Esophagus muscularis mucosa (tissue), 4 donors: Measurements from ENCODE around the gene SRRM2. TPM values are rescaled to one million over a fixed set of nuclear protein-coding genes. Genes with fewer than 3 reads are reported as not detected.

Source experiments
- DNase-seq: peaks from one replicate; pipeline ENCODE4 v3.0.0-alpha.2; 2017; ENCODE audit errors: extremely low spot score
- H3K27ac ChIP-seq, 4 donors: fragments of 200-600 bp; sonication (generic); replicated peaks in 1 of 4; 1 replicate in 3 of 4; 2 replicates in 1 of 4; pipeline ENCODE4 v1.5.1; 2016 to 2019; ENCODE audit warnings: mild to moderate bottlenecking in 1 of 4
- H3K27me3 ChIP-seq, 4 donors: fragments of 200-600 bp; sonication (generic); one replicate each; pipeline versions ENCODE4 v1.5.1 to v1.6.0; 2016 to 2019
- H3K36me3 ChIP-seq, 4 donors: fragments of 200-600 bp; sonication (generic); one replicate each; pipeline ENCODE4 v1.5.1; 2016 to 2019
- H3K4me1 ChIP-seq, 4 donors: fragments of 200-600 bp; sonication (generic); one replicate each; pipeline ENCODE4 v1.5.1; 2016 to 2019
- H3K4me3 ChIP-seq, 4 donors: fragments of 200-600 bp; sonication (generic); 1 replicate in 2 of 4; 2 replicates in 2 of 4; pipeline ENCODE4 v1.5.1; 2016 to 2019; ENCODE audit warnings: mild to moderate bottlenecking in 4 of 4, moderate library complexity in 1 of 4
- H3K9me3 ChIP-seq, 4 donors: fragments of 200-600 bp; sonication (generic); 1 replicate in 3 of 4; 2 replicates in 1 of 4; pipeline ENCODE4 v1.5.1; 2016 to 2019
- CTCF ChIP-seq, 3 experiments: fragments of 200-600 bp in 2 of 3; fragments of 450-650 bp in 1 of 3; sonication (generic) in 2 of 3; IDR thresholded peaks; one replicate each; pipeline ENCODE4 v1.5.1; 2017 to 2019; ENCODE audit warnings: antibody characterized with exemption in 3 of 3, mild to moderate bottlenecking in 2 of 3, moderate library complexity in 1 of 3
- EP300 ChIP-seq: sonication (generic); formaldehyde crosslinking; IDR thresholded peaks from one replicate; pipeline ENCODE4 v1.6.1; 2017; ENCODE audit warnings: antibody characterized with exemption
- POLR2A ChIP-seq: fragments of 450-650 bp; IDR thresholded peaks from one replicate; pipeline ENCODE4 v1.6.1; 2017; ENCODE audit warnings: antibody characterized with exemption, moderate library complexity, mild to moderate bottlenecking, low read depth
- POLR2AphosphoS5 ChIP-seq, 2 donors: sonication (generic); formaldehyde crosslinking; IDR thresholded peaks; one replicate each; pipeline ENCODE4 v1.6.1; 2017; ENCODE audit warnings: antibody characterized with exemption in 2 of 2
- WGBS: methylation state at CpG from one replicate; pipeline ENCODE4 v1.1.5; 2018; 5-methylcytosine and 5-hydroxymethylcytosine counted together
- intact Hi-C: fragments of 100-400 bp; cut with DNase I; formaldehyde crosslinking; loops from one replicate; pipeline ENCODE4 v1.15.1; 2023
- total RNA-seq, 4 donors: library from RNA; depleted of rRNA; stranded (reverse); fragments of >200 nt; gene quantifications; one replicate each; pipeline versions ENCODE4 v1.1.0 to v1.2.1, GENCODE V29; 2016

The SRRM2 gene
- total RNA-seq, 4 donors from 2014 or later, result 126 to 325 (median 234) TPM

GRCh38 chr16:2787961-2788360, 35.5 kb downstream of the SRRM2 start:
- intact Hi-C loops, result no loop called here
- Histone ChIP-seq H3K4me3 (no peak overlapping the region), H3K27ac (no peak overlapping the region), H3K9me3 (no peaks in the 10 kb centered on the region), H3K4me1 (peaks cover 6 to 14% (median 12%) of the 10 kb centered on the region in 4 donors), H3K27me3 (peaks cover 0 to 89% (median 31%) of the 10 kb centered on the region in 4 donors), H3K36me3 (no peaks in the 10 kb centered on the region)
- 43% methylated on average over 7 of the region's 7 CpGs for WGBS
- TF ChIP-seq EP300, result no peak
- no peak for DNase-seq

DNA sequence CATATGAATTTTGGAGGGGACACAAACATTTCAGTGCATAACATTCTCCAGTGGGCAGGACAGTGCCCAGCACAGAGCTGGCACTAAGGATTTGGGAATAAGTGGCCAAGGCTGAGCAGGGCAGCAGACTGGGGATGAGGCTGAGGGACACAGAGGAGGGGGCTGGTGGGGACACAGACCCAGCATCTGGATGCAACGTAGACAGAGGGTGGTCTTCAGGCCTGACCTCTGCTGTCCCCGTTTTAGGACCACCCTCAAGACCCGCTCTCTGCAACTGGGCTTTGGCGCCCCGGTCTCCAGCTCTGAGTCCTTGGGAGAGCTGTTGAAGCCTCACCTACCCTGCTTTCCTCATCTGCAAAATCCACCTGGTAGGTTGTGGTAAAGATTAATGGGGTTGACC, 38.2 kb downstream of the SRRM2 start:
- Histone ChIP-seq H3K36me3 (no peaks in the 10 kb centered on the region), H3K9me3 (no peaks in the 10 kb centered on the region), H3K4me3 (no peak overlapping the region), H3K27me3 (peaks cover 0 to 85% (median 19%) of the 10 kb centered on the region in 4 donors), H3K27ac (no peak overlapping the region), H3K4me1 (peaks cover 0 to 4% (median 3%) of the 10 kb centered on the region in 4 donors)
- no peak for DNase-seq
- TF ChIP-seq EP300, result no peak
- WGBS, result 76% methylated on average over 5 of the region's 5 CpGs
- intact Hi-C loops, result no loop called here

GRCh38 chr16:2791174-2791573, 38.7 kb downstream of the SRRM2 start:
- no peak overlapping the region for H3K27ac ChIP-seq
- TF ChIP-seq POLR2A (no peak), CTCF (IDR thresholded peaks at IDR 0.05) (no peak), EP300 (no peak), POLR2AphosphoS5 (IDR thresholded peaks at IDR 0.05) (no peak)
- H3K36me3 ChIP-seq, result no peaks in the 10 kb centered on the region
- H3K4me1 ChIP-seq, result no peaks in the 10 kb centered on the region
- intact Hi-C loops, result no loop called here
- 71% methylated on average over 8 of the region's 8 CpGs for WGBS
- no peak overlapping the region for H3K4me3 ChIP-seq
- H3K9me3 ChIP-seq, result no peaks in the 10 kb centered on the region
- peaks cover 0 to 81% (median 13%) of the 10 kb centered on the region in 4 donors for H3K27me3 ChIP-seq
- DNase-seq, result no peak

DNA sequence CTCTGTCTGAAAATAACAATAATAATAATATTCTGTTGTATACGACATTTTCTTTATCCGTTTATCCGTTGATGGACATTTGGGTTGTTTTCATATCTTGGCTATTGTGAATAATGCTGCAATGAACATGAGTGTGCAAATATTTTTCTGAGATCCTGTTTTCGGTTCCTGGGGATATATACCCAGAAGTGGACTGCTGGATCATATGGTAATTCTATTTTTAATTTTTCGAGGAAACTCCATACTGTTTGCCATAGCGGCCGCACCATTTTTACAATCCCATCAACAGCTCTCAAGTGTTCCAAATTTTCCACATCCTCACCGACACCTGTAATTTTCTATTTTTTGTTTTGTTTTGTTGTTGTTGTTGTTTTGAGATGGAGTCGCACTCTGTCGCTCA, 40.5 kb downstream of the SRRM2 start:
- intact Hi-C loops, result no loop called here
- Histone ChIP-seq H3K9me3 (no peaks in the 10 kb centered on the region), H3K36me3 (no peaks in the 10 kb centered on the region), H3K4me1 (no peaks in the 10 kb centered on the region), H3K4me3 (no peak overlapping the region), H3K27me3 (peaks cover 0 to 69% (median 5%) of the 10 kb centered on the region in 4 donors), H3K27ac (no peak overlapping the region)
- no peak for DNase-seq
- TF ChIP-seq POLR2AphosphoS5 (IDR thresholded peaks at IDR 0.05) (no peak), CTCF (IDR thresholded peaks at IDR 0.05) (no peak), EP300 (no peak), POLR2A (no peak)
- WGBS, result 81% methylated on average over 10 of the region's 10 CpGs

GRCh38 chr16:2795395-2796143, 43.1 kb downstream of the SRRM2 start:
- H3K4me1 ChIP-seq, result no peaks in the 10 kb centered on the region
- peaks cover 0 to 66% (median 2%) of the 10 kb centered on the region in 4 donors for H3K27me3 ChIP-seq
- H3K27ac ChIP-seq, result no peak overlapping the region
- H3K36me3 ChIP-seq, result no peaks in the 10 kb centered on the region
- intact Hi-C loops, result no loop called here
- DNase-seq, result no peak
- WGBS, result 73% methylated on average over 7 of the region's 7 CpGs
- H3K9me3 ChIP-seq, result no peaks in the 10 kb centered on the region
- TF ChIP-seq EP300, result no peak
- no peak for TF ChIP-seq POLR2A
- no peak for TF ChIP-seq CTCF (IDR thresholded peaks at IDR 0.05)
- no peak for TF ChIP-seq POLR2AphosphoS5 (IDR thresholded peaks at IDR 0.05)
- H3K4me3 ChIP-seq, result no peak overlapping the region
